GDM1 (cell line): ENCODE measurements around the gene HSD11B1.

Experiments
- DNase-seq: peaks from one replicate; lab custom pipeline; 2025; lab: John Stamatoyannopoulos, UW

The HSD11B1 gene

DNA sequence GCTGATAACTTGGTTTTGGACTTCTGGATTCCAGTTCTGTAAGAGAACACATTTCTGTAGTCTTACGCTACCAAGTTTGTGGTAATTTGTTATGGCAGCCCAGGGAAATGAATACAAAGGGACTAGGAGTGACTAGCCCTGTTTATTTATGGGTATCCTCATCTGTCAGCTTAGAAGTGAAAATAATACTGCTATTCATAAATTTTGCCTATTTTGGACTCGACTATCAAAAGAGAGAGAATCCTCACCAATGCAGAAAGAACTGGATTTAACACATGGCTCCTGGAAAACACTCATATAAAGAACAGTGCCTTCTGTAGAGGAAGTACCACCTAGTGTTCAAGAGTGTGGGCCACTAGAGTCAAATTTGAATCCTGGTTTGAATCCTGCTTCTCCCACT is 22.6 kb downstream of the HSD11B1 start:
- no peak for DNase-seq

DNA sequence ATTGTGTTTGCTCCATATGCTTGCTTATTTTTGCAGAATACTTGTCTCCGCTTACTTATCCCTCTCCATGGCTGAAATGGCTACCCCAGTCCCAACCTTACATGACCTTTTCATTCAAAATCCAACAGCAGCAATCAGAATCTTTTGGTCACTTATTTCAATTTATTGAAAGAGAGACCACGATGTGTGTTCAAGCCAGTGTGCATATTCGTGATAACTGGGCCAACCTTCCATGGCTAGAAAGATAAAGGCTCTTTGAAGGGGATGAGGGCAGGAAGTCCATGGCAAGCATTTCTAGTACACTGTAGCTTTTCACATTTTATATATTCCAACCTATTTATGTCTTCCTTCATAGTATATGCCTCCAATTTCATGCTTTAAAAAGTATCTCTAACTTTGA is 23.1 kb downstream of the HSD11B1 start:
- no peak for DNase-seq

DNA sequence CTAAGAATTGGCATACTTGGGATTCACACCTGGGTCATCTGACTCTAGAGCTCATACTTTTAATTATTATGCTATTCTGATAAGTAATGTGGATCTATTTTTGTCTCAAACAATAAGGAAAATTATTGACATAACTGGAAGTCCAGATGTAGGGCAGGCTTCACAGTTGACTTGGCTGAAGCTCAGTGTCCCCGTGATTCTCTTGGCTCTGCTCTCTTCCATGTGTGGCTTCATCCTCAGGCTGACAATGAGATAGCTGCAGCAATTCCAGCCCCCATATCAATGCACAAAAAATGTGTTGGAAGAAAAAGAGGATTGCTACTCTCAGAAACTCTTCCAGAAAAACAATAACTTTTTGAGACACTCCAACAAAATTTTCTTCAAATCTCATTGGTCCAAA is 23.8 kb downstream of the HSD11B1 start:
- DNase-seq: no peak

DNA sequence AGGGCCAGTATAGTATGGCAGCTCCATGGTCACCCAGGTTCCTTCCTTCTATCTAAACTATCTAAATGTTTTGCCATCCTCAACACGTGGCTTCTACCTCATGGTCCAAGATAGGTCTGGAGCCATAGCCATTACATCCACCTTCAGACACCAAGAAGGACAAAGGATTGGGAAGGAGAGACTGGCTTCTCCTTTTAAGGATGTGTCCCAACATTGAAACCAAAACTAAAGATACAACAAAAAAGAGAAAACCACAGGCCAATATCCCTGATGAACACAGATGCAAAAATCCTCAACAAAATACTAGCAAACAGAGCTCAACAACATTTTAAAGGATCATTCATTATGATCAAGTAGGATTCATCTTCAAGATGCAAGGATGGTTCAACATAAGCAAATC is 24.8 kb downstream of the HSD11B1 start:
- no peak for DNase-seq

DNA sequence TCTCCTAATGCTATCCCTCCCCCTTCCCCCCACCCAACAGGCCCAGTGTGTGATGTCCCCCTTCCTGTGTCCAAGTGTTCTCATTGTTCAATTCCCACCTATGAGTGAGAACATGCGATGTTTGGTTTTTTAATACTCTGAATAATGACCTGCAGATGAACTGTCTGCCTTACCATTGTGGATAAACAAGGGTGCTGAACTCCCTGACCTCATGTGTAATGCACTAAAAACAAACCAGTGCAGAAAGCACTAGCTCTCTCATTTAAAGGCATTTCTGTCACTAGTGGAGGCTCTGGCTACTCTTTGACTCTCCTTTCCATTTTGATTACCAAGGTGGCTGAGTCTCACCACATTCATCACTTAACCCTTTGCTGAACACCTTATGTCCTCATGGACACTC is 28.1 kb downstream of the HSD11B1 start:
- DNase-seq: no peak

DNA sequence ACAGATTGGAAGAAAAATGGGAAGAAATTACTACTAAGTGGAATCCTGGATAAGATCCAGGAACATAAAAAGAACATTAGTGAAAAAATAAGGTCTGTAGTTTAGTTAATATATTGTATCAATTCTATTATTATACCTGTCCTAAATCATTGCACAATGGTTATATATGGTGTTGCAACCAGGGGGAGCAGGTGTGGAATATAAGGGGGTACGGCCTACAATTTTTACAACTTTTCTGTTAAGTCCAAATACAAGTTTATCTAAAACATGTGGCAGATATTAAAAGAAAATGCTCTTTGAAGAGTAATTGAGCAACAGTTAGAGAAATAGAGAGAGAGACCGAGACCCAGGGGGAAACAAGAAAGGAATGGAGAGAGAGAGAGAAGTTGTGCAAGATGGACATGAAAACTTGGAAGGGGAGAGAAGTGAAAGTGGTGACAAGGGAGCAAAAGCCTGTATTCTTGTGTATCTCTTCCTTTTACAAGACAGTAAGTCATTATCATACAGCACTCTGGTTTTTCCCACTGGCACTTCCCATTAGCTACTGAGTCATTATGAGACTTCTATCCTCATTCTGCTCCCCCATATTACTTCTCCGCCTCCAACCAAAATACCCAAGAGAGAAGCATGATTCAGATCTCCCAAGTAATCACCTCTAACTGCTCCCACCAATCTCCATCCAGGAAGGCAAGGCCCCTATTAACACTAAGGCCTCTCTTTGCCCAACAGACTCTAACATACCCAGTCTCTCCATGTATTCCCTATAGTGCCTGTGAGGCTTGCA is 29.0 kb downstream of the HSD11B1 start:
- no peak for DNase-seq

DNA sequence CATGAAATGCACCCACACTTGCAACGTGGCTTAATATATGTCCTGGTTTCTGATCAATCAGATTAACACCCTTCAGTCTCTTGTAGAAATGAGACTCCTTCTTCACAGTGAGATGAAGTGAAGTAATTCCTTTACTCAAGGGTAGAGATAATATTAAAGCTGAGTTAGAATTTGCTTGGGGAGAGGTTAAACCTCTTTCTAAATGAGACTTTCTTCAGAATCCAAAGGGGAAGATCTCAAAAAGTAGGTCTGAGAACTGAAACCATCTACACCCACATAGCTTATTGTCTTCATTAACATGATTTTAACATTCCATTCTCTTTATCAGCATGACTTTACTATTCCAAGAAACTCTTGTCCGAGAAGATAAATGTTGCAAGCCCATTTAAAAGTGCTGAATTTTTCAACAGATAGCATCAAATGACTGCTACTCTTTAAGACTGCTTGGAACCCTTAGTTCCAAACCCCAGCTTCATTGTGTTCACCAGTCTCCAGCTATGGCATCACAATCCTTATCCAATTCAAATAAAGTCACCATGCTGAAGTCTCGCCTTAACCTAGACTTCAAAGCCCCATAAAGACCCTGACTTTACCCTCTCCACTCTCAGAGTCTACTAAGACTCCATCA is 32.0 kb downstream of the HSD11B1 start:
- no peak for DNase-seq

DNA sequence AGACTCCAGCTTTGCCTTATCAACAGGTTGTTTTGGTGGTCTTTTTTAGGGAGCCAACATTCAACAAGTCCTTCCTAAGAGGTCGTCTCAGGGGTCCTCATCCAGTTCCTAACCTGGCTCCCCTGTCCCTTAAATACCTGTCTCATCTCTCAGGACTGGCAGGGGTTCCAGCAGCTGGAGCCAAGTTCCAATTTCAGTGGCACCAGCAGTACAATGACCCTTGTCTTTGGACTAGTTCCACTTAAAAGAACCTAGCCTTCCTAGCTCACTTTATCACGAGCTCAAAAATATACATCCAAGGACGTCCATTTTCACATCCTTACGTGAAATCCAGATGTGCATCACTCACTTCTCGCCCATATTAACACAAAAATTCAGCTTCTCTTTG is 32.5 kb downstream of the HSD11B1 start:
- no peak for DNase-seq

DNA sequence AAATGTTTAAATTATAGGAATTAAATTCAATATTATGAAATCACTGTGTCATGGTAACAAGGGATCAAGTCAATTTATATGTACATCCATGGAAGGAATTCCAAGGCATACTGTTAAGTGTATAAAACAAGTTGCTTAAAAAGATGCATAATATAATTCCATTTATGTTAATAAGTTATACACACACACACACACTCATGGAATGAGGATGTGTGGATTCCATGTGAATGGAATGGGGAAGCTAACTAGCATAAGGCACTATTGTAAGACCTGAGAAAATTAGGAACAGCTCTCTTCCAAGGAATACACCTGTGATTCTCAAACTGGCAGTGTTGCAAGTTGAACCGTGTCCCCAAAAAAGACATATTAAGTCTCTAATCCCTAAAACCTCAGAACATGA is 33.6 kb downstream of the HSD11B1 start:
- no peak for DNase-seq

DNA sequence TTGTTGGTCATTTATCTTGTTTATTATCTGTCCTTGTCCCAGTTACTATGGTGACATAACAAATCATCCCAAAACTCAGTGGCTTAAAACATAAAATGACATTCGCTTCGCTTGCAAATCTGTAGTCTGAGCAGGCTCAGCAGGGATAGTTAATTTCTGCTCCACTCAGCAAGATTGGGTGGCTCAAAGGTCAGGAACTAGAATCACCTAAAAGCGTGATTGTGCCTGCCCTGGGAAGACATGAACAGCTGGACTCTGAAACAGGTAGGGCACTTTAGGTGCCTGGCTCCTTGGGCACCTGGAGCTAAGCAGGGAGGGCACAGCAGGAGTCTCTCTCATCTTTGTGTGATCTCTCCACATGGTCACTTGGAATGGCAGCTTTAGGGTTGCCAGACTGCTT is 36.5 kb downstream of the HSD11B1 start:
- no peak for DNase-seq

DNA sequence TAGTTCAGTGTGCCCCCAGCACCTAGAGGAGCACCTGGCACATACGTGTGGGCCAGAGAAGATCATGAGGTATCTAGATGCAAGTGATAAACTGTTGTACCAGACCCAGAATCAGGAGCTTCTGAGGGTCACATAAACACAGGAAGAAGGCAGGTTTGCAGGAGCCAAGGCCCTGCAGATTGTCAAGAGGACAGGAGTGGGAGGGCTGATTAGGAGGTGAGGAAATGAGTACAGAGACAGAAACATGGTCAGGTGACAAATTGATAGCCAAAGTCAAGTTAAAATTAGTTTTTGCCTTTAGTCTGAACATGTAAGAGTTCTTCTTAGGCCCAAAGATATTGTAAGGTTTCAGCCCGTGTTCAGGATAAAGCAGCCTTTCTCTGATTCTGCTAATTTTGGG is 37.2 kb downstream of the HSD11B1 start:
- DNase-seq: no peak

DNA sequence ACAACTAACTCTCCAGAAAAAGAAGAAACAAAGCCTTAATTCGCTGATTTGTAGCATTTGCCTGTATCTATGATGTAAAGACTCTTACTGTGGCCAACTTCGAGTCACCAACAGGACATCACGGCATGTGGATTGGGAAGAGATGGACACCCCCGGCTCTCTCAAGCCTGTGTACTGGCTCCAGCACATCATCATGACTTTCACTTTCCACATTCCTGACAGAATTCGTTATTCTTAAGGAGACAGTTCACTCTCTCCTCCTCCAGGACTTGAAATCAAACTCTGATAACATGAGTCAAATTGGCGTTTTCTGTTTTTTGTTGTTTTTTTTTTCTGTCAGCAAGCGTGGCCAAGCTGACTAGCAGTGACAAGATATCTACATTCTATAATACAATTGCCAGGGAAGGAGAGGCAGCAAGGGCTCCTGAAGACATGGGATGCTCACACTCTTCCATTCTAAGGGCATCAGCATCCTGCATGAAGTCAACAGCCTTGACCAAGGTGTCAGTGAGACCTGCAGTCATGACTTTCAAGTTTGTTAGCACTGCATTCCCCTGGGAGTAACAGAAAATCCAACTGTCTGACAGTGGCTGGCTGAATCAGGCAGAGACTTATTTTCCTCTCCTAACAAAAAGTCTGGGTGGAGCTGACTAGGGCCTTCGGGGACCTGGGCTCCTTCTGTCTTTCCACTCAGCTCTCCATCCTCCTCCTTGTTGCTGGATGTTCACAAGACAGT is 37.9 kb downstream of the HSD11B1 start:
- DNase-seq: no peak

DNA sequence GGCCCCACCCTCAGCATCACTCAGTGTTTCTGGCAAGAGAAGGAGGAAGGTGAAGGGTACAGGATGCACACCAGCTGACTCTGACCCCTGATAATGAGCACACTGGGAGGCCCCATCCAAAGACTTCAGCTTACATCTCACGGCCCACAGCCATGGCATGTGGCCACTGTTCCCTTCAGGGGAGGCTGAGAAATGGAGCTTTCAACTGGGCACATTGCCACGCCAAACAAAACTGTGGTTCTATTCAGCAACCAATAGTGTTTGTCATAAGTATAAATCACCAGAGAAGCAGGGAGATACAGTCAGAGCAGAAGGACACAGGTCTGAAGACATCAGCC is 38.5 kb downstream of the HSD11B1 start:
- DNase-seq: no peak

DNA sequence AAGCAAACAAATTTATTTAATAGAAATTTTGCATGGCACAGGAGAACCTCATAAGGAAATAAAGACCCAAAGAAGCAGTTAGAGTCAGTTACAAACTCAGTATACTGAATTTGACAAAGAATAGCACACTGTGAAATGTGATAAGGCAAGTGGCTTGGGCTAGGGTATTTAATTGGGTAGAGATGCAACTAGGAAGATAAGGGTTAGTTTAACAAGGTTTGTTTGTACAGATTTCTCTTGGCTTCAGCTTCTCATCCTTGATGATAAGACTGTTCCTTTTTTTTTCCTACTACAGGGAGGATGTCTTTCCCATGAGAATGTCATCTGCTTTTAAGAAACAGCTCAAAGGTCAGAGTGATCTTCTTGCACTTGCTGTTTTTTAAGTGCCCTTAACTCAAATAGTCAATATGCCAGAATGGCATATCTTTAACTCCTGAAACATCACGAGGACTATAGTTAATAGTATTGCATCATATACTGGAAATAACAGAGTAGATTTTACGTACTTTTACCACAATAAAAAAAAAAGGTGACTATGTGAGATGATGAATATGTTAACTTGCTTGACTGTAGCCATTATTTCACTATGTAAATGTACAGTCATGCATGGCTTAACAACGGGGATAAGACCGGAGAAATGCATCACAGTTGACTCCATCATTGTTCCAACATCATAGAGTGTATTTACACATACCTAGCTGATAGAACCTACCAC is 42.0 kb downstream of the HSD11B1 start:
- no peak for DNase-seq

DNA sequence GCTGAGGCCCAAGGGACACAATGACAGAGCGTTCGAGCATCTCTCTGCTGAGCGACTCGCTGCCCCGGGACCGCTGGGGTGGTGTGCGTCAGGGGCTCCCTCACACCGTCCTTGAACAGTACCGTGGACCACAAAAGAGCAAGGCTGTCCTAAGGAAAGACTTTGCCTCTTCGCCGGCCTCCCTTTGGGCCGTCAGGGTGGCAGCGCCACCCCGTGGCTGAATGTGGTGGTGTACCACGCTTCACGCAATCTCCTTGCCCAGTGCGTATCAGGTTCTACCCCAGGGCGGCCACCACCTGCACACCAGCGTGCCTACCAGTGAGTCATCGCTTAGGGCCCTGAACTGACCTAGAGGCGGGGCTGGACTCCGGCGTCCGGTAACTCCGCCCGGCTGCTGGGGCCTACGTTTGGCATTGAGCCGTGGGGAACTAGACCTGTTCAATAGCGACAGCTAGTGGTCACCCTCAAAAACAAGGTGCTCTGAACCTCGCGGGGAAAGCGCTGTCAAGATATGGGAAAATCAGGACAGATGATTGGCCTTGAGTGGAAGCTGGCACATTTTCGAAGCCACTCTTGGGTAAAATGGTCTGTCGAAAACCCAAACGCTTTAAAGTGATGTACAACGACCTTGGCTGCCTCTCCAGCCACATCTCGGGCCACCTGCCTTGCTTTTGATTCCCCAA is 43.1 kb downstream of the HSD11B1 start:
- DNase-seq: peak; percentile 28

DNA sequence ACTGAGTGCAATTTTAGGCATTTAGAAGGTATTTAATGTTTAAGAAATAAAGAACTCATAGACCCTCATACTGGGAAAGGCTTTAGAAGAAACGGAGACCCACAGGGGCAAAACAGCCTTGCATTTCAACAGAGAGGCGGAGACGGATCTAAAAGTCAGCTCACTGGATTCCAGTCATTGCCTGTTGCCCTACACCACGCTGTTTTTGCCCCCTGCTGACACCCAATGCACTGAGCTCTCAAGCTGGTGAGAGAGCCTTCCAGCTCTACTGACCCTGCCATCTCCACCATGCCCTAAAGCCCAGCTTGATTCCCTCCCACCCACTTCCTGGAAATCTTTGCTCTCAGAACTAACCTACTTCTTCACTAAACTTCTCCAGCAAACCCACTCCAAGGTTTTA is 44.0 kb downstream of the HSD11B1 start:
- no peak for DNase-seq

DNA sequence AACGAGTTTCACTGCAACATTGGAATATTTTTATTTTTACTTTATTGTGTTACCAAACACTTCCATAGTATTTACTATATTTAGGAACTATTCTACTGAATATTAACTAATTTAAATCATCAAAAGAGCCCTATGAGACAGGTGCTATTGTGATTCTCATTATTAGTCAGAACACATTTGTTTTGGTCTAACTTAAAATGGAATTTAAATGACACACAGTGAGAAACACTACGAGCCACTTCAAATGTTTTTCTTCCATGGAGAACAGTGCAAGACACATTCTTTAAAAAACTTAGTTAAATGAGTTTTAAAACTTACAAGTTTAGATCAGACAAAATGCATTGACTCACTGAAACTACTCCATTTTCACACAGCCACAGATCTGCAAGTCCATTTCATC is 44.6 kb downstream of the HSD11B1 start:
- DNase-seq: no peak

DNA sequence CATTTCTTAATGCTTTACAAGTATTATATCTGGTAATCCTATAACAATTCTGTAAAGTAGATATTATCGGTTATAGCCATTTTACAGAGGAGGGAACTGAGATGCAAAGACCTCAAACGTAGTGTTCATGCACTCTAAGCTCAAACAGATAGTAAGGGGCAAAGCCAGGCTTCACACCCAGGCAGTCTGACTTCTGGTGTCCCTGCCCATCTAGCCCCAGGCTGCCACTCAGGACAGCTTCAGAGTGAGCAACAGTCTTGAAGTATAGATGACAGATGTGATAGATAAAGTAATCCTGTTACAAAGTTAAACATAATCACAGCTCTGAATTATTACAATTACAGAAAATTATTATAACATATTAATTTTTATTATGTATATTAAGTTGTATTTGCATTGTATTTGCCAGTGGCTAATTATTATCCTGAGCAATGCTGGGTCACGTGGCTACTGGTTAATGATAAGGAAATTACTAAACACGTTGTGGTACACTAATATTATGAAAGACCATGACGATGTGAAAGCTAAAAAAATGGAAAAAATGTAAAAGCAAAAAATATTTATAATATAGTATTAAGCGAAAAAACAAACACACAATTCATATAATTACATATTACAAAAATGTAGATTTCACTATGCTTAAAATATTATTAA is 45.2 kb downstream of the HSD11B1 start:
- DNase-seq: no peak

DNA sequence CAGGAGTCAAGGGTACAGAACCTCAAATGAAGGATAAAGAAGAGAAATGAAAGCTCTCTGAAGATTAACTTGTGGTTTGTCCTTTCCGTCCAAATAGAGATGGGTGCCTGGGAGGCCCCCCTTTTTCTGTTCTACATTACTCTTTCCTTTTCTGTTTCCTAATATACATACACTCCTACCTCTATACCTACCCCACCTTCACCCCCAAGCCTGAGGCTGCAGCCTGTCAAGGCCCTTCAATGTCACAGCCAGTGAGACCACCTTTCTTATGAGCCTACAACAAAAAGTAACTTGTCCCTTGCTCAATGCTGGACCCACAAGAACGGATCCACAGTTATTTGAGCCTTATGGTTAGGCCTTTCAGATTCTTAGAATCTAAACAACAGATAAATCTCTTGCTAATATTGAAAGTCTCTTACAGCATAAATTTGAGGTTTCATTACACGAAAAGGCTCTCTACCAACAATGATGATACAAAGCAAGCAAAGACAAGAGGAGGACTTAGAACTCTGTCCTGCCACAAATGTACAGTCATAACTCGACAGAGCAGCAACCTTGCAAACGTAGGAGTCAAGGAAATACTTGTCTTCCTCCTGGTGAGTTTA is 47.1 kb downstream of the HSD11B1 start:
- no peak for DNase-seq

DNA sequence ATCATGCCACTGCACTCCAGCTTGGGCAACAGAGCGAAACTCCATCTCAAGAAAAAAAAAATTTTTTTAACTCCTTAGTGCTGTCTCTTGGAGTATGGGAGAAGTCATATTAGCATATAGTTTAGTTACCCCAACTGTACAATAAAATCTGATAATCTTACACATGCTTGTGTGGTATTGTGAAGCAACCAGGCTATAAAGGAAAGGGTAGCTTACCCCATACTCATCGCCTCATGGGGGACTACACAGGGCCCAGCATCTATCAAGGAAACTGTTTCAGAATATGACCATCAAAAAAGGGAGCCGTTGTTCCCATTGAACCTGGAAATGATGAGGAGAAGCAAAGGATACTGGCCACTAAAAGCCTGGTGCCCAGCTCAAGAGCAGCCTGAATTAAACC is 48.2 kb downstream of the HSD11B1 start:
- no peak for DNase-seq

DNA sequence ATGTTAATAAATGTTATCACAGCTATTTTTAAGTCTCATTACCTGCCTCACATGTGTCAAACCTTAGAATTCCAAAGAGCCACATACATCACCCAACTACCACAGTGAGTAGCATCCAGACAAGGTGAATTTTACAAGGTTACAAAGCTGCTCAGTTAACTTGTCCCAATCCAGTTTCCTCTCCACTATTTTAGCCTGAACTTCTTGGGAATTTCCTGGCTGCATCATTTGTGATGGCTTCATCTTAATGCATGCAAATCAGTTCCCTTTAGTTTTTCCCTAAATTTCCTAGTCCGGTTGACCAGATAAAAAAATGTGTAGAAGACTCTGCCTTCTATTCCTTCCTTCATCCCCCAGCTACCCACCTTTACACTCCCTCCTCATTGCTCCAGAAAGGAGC is 50.6 kb downstream of the HSD11B1 start:
- DNase-seq: no peak
